SK-N-SH (cell line): ENCODE measurements around the gene TOM1L2. TPM values are rescaled to one million over a fixed set of nuclear protein-coding genes. Genes with fewer than 3 reads are reported as not detected.
A peak's percentile ranks its signal among the peaks of the same experiment; 100 is the strongest.

ENCODE experiments used
- CTCF ChIA-PET: fragments of 300-600, 350-600 bp; formaldehyde crosslinking; extraction: SDS; loops from one replicate; lab custom pipeline; 2021; lab: Yijun Ruan, JAX
- POLR2A ChIA-PET: fragments of 350-600 bp; sonication (Branson Sonifier 250); formaldehyde crosslinking; extraction: SDS; loops from one replicate; lab custom pipeline; 2020; ENCODE audit warnings: antibody characterized with exemption, inconsistent platforms; lab: Yijun Ruan, JAX
- DNase-seq: peaks from one replicate; pipeline ENCODE4 v3.0.0; 2012
- H2AFZ ChIP-seq: fragments of 200-600 bp; sonication (generic); 2 replicates; pipeline ENCODE4 v1.8.1; 2016; ENCODE audit warnings: antibody characterized with exemption, mild to moderate bottlenecking, low read depth
- H3F3A ChIP-seq: fragments of 200-600 bp; sonication (generic); replicated peaks from 2 replicates; pipeline ENCODE3; 2016; ENCODE audit warnings: antibody characterized with exemption, mild to moderate bottlenecking; ENCODE audit not compliant: insufficient read depth
- H3K27ac ChIP-seq, 2 experiments: fragments of 200-500 bp in 1 of 2; fragments of 200-600 bp in 1 of 2; sonication (Bioruptor generic) in 1 of 2; sonication (generic), shearing (Covaris generic) in 1 of 2; 2 replicates each; pipeline versions ENCODE4 v1.5.1 to v1.6.1; 2014 to 2016; ENCODE audit warnings: low read depth in 2 of 2, inconsistent platforms in 1 of 2, low read length in 1 of 2, mild to moderate bottlenecking in 1 of 2, mixed read lengths in 1 of 2
- H3K27me3 ChIP-seq: fragments of 200-600 bp; sonication (generic), shearing (Covaris generic); 2 replicates; pipeline ENCODE4 v1.6.1; 2016; ENCODE audit warnings: mixed run types; ENCODE audit not compliant: insufficient read depth
- H3K36me3 ChIP-seq, 2 experiments: fragments of 200-500 bp in 1 of 2; fragments of 200-600 bp in 1 of 2; sonication (Bioruptor generic) in 1 of 2; sonication (generic) in 1 of 2; replicated peaks in 1 of 2; 2 replicates each; pipeline versions ENCODE3 to v1.5.1; 2014 to 2016; ENCODE audit warnings: low read length in 1 of 2, mild to moderate bottlenecking in 1 of 2; ENCODE audit not compliant: insufficient read depth in 2 of 2, control insufficient read depth in 1 of 2
- H3K4me1 ChIP-seq, 2 experiments: fragments of 200-500 bp in 1 of 2; fragments of 200-600 bp in 1 of 2; sonication (Bioruptor generic) in 1 of 2; sonication (generic), shearing (Covaris generic) in 1 of 2; 2 replicates each; pipeline versions ENCODE4 v1.5.1 to v1.6.1; 2014 to 2016; ENCODE audit warnings: low read depth in 1 of 2, low read length in 1 of 2, mixed run types in 1 of 2; ENCODE audit not compliant: insufficient read depth in 2 of 2, control insufficient read depth in 1 of 2
- H3K4me2 ChIP-seq: fragments of 200-600 bp; sonication (generic), shearing (Covaris generic); 2 replicates; pipeline ENCODE4 v1.6.1; 2017; ENCODE audit warnings: mixed run types
- H3K4me3 ChIP-seq, 2 experiments: fragments of 200-500 bp in 1 of 2; fragments of 200-600 bp in 1 of 2; sonication (Bioruptor generic) in 1 of 2; sonication (generic), shearing (Covaris generic) in 1 of 2; 2 replicates each; pipeline versions ENCODE4 v1.5.1 to v1.8.1; 2014 to 2016; ENCODE audit warnings: low read depth in 2 of 2, inconsistent platforms in 1 of 2, low read length in 1 of 2, mild to moderate bottlenecking in 1 of 2, mixed read lengths in 1 of 2, moderate library complexity in 1 of 2
- H3K79me2 ChIP-seq: fragments of 200-600 bp; sonication (generic); 2 replicates; pipeline ENCODE4 v1.8.1; 2017; ENCODE audit warnings: mild to moderate bottlenecking; ENCODE audit not compliant: insufficient read depth
- H3K9ac ChIP-seq: fragments of 200-600 bp; sonication (generic); 2 replicates; pipeline ENCODE4 v1.6.1; 2017; ENCODE audit warnings: mixed run types
- H3K9me2 ChIP-seq: fragments of 200-600 bp; sonication (generic); 2 replicates; pipeline ENCODE4 v1.6.1; 2017; ENCODE audit warnings: mixed run types
- H3K9me3 ChIP-seq: fragments of 200-600 bp; sonication (generic); 2 replicates; pipeline ENCODE4 v1.6.1; 2017; ENCODE audit warnings: mixed run types, mild to moderate bottlenecking, moderate library complexity
- H4K20me1 ChIP-seq: fragments of 200-600 bp; sonication (generic); 2 replicates; pipeline ENCODE4 v1.6.1; 2017; ENCODE audit warnings: mild to moderate bottlenecking, mixed run types; ENCODE audit not compliant: insufficient read depth
- CTCF ChIP-seq: fragments of 200-600 bp; sonication (generic); IDR thresholded peaks from 2 replicates; pipeline ENCODE4 v1.6.1; 2017; ENCODE audit warnings: antibody characterized with exemption, mild to moderate bottlenecking, moderate library complexity
- GABPA ChIP-seq: IDR thresholded peaks from 2 replicates; pipeline ENCODE4 v1.4.0; 2012; ENCODE audit warnings: low read depth, mild to moderate bottlenecking
- MAX ChIP-seq: IDR thresholded peaks from 2 replicates; pipeline ENCODE4 v1.4.0; 2012; ENCODE audit warnings: low read depth
- MEF2A ChIP-seq: IDR thresholded peaks from 2 replicates; pipeline ENCODE4 v1.4.0; 2012; ENCODE audit warnings: low read depth, borderline replicate concordance
- MXI1 ChIP-seq: IDR thresholded peaks from 2 replicates; pipeline ENCODE4 v1.6.1; 2012; ENCODE audit warnings: mild to moderate bottlenecking, low read depth, low read length, improper control_type of control experiment
- NFIC ChIP-seq: IDR thresholded peaks from 2 replicates; pipeline ENCODE4 v1.4.0; 2012; ENCODE audit warnings: borderline replicate concordance
- RAD21 ChIP-seq: IDR thresholded peaks from 2 replicates; pipeline ENCODE4 v1.6.1; 2012; ENCODE audit warnings: mild to moderate bottlenecking, low read length
- TAF1 ChIP-seq: IDR thresholded peaks from 2 replicates; pipeline ENCODE4 v1.6.1; 2012; ENCODE audit warnings: low read depth, mild to moderate bottlenecking, low read length, moderate library complexity, borderline replicate concordance
- TEAD4 ChIP-seq: IDR thresholded peaks from 2 replicates; pipeline ENCODE4 v1.4.0; 2012; ENCODE audit warnings: mild to moderate bottlenecking, borderline replicate concordance; ENCODE audit not compliant: insufficient read depth
- YY1 ChIP-seq: IDR thresholded peaks from 2 replicates; pipeline ENCODE4 v1.4.0; 2012; ENCODE audit warnings: low read depth, mild to moderate bottlenecking
- WGBS: methylation state at CpG from one replicate; pipeline ENCODE4 v1.1.6; 2017; ENCODE audit warnings: low lambda C conversion rate; 5-methylcytosine and 5-hydroxymethylcytosine counted together
- polyA plus RNA-seq, 3 experiments: library from polyadenylated mRNA; depleted of rRNA; stranded (reverse); fragments of >200 nt; gene quantifications; 2 replicates each; pipeline ENCODE4 v1.2.3, GENCODE V29; 2012
- TF ChIP-seq, protein P1 (sequence below): fragments of 150-350 bp; IDR thresholded peaks from 2 replicates; pipeline ENCODE4 v1.6.1; 2017; ENCODE audit warnings: antibody characterized with exemption, low read length, low read depth, borderline replicate concordance
- TF ChIP-seq, protein P2 (sequence below): IDR thresholded peaks from 2 replicates; pipeline ENCODE4 v1.4.0; 2012; ENCODE audit warnings: low read depth, borderline replicate concordance
- TF ChIP-seq, protein P3 (sequence below): fragments of 150-350 bp; IDR thresholded peaks from 2 replicates; pipeline ENCODE4 v1.6.1; 2016; ENCODE audit warnings: mild to moderate bottlenecking, low read depth, low read length

The TOM1L2 gene
- polyA plus RNA-seq, 1 of the 3 experiments (the other 2 are of a cell fraction), result 85.4 TPM

- TF ChIP-seq TEAD4, result no peak
- no peak for TF ChIP-seq MEF2A
- TF ChIP-seq, protein P1, sequence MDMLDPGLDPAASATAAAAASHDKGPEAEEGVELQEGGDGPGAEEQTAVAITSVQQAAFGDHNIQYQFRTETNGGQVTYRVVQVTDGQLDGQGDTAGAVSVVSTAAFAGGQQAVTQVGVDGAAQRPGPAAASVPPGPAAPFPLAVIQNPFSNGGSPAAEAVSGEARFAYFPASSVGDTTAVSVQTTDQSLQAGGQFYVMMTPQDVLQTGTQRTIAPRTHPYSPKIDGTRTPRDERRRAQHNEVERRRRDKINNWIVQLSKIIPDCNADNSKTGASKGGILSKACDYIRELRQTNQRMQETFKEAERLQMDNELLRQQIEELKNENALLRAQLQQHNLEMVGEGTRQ, result no peak
- TF ChIP-seq TAF1, result no peak
- no peak for TF ChIP-seq YY1
- no peak for TF ChIP-seq NFIC
- no peak for TF ChIP-seq RAD21
- no peak for TF ChIP-seq MAX
- TF ChIP-seq, protein P2, sequence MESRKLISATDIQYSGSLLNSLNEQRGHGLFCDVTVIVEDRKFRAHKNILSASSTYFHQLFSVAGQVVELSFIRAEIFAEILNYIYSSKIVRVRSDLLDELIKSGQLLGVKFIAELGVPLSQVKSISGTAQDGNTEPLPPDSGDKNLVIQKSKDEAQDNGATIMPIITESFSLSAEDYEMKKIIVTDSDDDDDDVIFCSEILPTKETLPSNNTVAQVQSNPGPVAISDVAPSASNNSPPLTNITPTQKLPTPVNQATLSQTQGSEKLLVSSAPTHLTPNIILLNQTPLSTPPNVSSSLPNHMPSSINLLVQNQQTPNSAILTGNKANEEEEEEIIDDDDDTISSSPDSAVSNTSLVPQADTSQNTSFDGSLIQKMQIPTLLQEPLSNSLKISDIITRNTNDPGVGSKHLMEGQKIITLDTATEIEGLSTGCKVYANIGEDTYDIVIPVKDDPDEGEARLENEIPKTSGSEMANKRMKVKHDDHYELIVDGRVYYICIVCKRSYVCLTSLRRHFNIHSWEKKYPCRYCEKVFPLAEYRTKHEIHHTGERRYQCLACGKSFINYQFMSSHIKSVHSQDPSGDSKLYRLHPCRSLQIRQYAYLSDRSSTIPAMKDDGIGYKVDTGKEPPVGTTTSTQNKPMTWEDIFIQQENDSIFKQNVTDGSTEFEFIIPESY, result no peak
- H2AFZ ChIP-seq, result no peak overlapping the region
- H3K27me3 ChIP-seq, result no peaks in the 10 kb centered on the region
- peaks cover 0 to 25% of the 10 kb centered on the region in 2 experiments; a peak in 1 of 4 replicates for H3K4me1 ChIP-seq
- H3F3A ChIP-seq, result no peaks in the 10 kb centered on the region
- no peak for DNase-seq
- H3K27ac ChIP-seq, result no peak overlapping the region
- peaks cover 17 to 54% of the 10 kb centered on the region in 2 experiments for H3K36me3 ChIP-seq
- ChIA-PET POLR2A (no interaction called here), CTCF (interaction anchor here (1.2 to 10.4 kb wide), 14 partner anchors 9 to 141 kb away, joined by 3 to 158 read pairs (median 12); no protein-coding TSS in a partner anchor)
- no peaks in the 10 kb centered on the region for H3K9me3 ChIP-seq
- no peaks in the 10 kb centered on the region for H4K20me1 ChIP-seq
- no peak overlapping the region for H3K4me2 ChIP-seq
- no peaks in the 10 kb centered on the region for H3K9me2 ChIP-seq
- no peak overlapping the region for H3K4me3 ChIP-seq
- H3K9ac ChIP-seq, result no peak overlapping the region
- 97% methylated on average over 6 of the region's 6 CpGs for WGBS
- H3K79me2 ChIP-seq, result no peaks in the 10 kb centered on the region
Observed at GRCh38 chr17:17892009-17892408, 80.2 kb downstream of the TOM1L2 start.

- WGBS, result 98% methylated on average over 3 of the region's 5 CpGs
- Histone ChIP-seq H3K36me3 (peaks cover 16 to 54% of the 10 kb centered on the region in 2 experiments), H3K4me3 (no peak overlapping the region), H3K9me2 (no peaks in the 10 kb centered on the region), H3K9ac (no peak overlapping the region), H4K20me1 (no peaks in the 10 kb centered on the region), H3K4me2 (no peak overlapping the region), H3K4me1 (peaks cover 0 to 31% of the 10 kb centered on the region in 2 experiments; a peak in 1 of 4 replicates), H3K9me3 (no peaks in the 10 kb centered on the region), H3K27ac (peak overlapping the region in 1 of 2 experiments; percentile 43; a peak in 1 of 4 replicates), H3K79me2 (no peaks in the 10 kb centered on the region), H3F3A (no peaks in the 10 kb centered on the region), H2AFZ (no peak overlapping the region), H3K27me3 (no peaks in the 10 kb centered on the region)
- ChIA-PET POLR2A (interaction anchor here (0.9 to 1.2 kb wide), 2 partner anchors 28 to 135 kb away, joined by 3 to 4 read pairs; no protein-coding TSS in a partner anchor), CTCF (interaction anchor here (0.6 to 10.4 kb wide), 33 partner anchors 10 to 536 kb away, joined by 3 to 158 read pairs (median 4); partner anchors contain the start of gene ATPAF2)
- DNase-seq, result peak; percentile 71
- peak; percentile 40; the same call in 1 of the 2 replicates for TF ChIP-seq MXI1
- TF ChIP-seq, protein P2, result no peak
- TF ChIP-seq, protein P3, sequence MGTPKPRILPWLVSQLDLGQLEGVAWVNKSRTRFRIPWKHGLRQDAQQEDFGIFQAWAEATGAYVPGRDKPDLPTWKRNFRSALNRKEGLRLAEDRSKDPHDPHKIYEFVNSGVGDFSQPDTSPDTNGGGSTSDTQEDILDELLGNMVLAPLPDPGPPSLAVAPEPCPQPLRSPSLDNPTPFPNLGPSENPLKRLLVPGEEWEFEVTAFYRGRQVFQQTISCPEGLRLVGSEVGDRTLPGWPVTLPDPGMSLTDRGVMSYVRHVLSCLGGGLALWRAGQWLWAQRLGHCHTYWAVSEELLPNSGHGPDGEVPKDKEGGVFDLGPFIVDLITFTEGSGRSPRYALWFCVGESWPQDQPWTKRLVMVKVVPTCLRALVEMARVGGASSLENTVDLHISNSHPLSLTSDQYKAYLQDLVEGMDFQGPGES, result no peak
- peak; percentile 79 for TF ChIP-seq CTCF
- TF ChIP-seq, protein P1, result no peak
- no peak for TF ChIP-seq GABPA
- TF ChIP-seq MAX, result peak; percentile 38; the same call in 1 of the 2 replicates
Observed at GRCh38 chr17:17890773-17891759, 81.1 kb downstream of the TOM1L2 start.
